Measurements from ENCODE around the gene PRKAG2.

The PRKAG2 gene

GRCh38 chr7:151806204-151806603 is 70.7 kb downstream of the PRKAG2 start:
- H3K27me3 ChIP-seq: peaks cover 12% of the 10 kb centered on the region
- no peaks in the 10 kb centered on the region for H3K9me3 ChIP-seq
- H3K4me1 ChIP-seq (ENCODE audit: control insufficient read depth in 1 of 2, insufficient read depth in 1 of 2, low read depth in 1 of 2, low read length in 1 of 2): peaks cover 16 to 22% of the 10 kb centered on the region in 2 experiments
- TF ChIP-seq, protein P1, sequence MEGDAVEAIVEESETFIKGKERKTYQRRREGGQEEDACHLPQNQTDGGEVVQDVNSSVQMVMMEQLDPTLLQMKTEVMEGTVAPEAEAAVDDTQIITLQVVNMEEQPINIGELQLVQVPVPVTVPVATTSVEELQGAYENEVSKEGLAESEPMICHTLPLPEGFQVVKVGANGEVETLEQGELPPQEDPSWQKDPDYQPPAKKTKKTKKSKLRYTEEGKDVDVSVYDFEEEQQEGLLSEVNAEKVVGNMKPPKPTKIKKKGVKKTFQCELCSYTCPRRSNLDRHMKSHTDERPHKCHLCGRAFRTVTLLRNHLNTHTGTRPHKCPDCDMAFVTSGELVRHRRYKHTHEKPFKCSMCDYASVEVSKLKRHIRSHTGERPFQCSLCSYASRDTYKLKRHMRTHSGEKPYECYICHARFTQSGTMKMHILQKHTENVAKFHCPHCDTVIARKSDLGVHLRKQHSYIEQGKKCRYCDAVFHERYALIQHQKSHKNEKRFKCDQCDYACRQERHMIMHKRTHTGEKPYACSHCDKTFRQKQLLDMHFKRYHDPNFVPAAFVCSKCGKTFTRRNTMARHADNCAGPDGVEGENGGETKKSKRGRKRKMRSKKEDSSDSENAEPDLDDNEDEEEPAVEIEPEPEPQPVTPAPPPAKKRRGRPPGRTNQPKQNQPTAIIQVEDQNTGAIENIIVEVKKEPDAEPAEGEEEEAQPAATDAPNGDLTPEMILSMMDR (IDR thresholded peaks at IDR 0.05): no peak
- H3K4me3 ChIP-seq (ENCODE audit: low read depth in 1 of 2, low read length in 1 of 2): no peak overlapping the region
- H3K36me3 ChIP-seq: no peaks in the 10 kb centered on the region
- H3K27ac ChIP-seq: no peak overlapping the region

- Histone ChIP-seq H3K9me3 (no peaks in the 10 kb centered on the region), H3K36me3 (no peaks in the 10 kb centered on the region), H3K4me3 (ENCODE audit: low read depth in 1 of 2, low read length in 1 of 2) (no peak overlapping the region), H3K27me3 (peaks cover 12% of the 10 kb centered on the region), H3K27ac (no peak overlapping the region), H3K4me1 (ENCODE audit: control insufficient read depth in 1 of 2, insufficient read depth in 1 of 2, low read depth in 1 of 2, low read length in 1 of 2) (peaks cover 16 to 22% of the 10 kb centered on the region in 2 experiments)
- TF ChIP-seq, protein P1 (IDR thresholded peaks at IDR 0.05): no peak
Observed at GRCh38 chr7:151805191-151805590, 71.7 kb downstream of the PRKAG2 start.

DNA sequence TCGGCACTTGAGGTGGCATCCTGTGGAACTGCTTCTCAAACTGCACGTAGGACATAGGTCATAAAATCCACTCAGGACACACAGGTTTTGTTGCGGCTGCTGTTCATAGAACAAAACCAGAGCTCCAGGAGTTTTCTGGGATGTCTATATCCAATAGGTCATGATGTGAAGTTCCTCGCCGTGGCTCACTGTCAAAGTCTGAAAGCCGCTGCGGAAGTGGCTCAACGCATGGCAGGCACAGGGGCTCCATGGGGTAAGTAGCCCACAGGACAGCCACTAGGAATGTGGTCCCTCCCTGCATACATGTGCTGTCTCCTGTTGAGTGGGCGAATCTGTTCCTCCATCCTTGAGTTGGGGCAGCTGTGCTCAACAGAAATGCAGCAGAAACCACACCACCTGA is 72.2 kb downstream of the PRKAG2 start:
- Histone ChIP-seq H3K27me3 (peaks cover 12% of the 10 kb centered on the region), H3K4me1 (ENCODE audit: control insufficient read depth in 1 of 2, insufficient read depth in 1 of 2, low read depth in 1 of 2, low read length in 1 of 2) (peaks cover 16 to 22% of the 10 kb centered on the region in 2 experiments), H3K9me3 (no peaks in the 10 kb centered on the region), H3K27ac (no peak overlapping the region), H3K4me3 (ENCODE audit: low read depth in 1 of 2, low read length in 1 of 2) (no peak overlapping the region), H3K36me3 (no peaks in the 10 kb centered on the region)
- TF ChIP-seq, protein P1 (IDR thresholded peaks at IDR 0.05): no peak

- peaks cover 16 to 22% of the 10 kb centered on the region in 2 experiments for H3K4me1 ChIP-seq (ENCODE audit: control insufficient read depth in 1 of 2, insufficient read depth in 1 of 2, low read depth in 1 of 2, low read length in 1 of 2)
- TF ChIP-seq, protein P1 (IDR thresholded peaks at IDR 0.05): no peak
- no peaks in the 10 kb centered on the region for H3K9me3 ChIP-seq
- H3K36me3 ChIP-seq: no peaks in the 10 kb centered on the region
- H3K27ac ChIP-seq: no peak overlapping the region
- peaks cover 12% of the 10 kb centered on the region for H3K27me3 ChIP-seq
- no peak overlapping the region for H3K4me3 ChIP-seq (ENCODE audit: low read depth in 1 of 2, low read length in 1 of 2)
Observed at GRCh38 chr7:151803841-151804240, 73.1 kb downstream of the PRKAG2 start.

DNA sequence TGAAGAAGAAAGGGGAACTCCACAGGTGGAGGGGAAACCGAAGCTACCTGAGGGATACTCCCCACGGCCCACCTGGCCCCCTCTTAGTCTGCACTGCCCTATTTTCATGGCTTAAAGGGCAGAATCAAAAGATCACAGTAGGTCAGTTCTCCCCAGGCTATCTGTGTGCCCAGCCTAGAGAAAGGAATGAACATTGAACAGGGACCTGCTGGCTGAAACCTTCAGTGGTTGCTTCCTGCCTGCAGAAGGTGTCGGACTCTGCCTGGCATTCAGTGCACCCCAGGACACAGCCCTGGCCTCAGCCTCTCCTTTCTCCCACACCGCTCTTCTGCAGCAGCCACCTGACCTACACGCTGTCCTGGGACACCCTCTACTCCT is 74.5 kb downstream of the PRKAG2 start:
- H3K4me1 ChIP-seq (ENCODE audit: control insufficient read depth in 1 of 2, insufficient read depth in 1 of 2, low read depth in 1 of 2, low read length in 1 of 2): peaks cover 11 to 14% of the 10 kb centered on the region in 2 experiments
- TF ChIP-seq, protein P1 (IDR thresholded peaks at IDR 0.05): no peak
- no peak overlapping the region for H3K4me3 ChIP-seq (ENCODE audit: low read depth in 1 of 2, low read length in 1 of 2)
- H3K36me3 ChIP-seq: no peaks in the 10 kb centered on the region
- H3K9me3 ChIP-seq: no peaks in the 10 kb centered on the region
- peaks cover 5% of the 10 kb centered on the region for H3K27me3 ChIP-seq
- no peak overlapping the region for H3K27ac ChIP-seq

Data from neutrophil (primary cell).